B cell (primary cell): ENCODE data around the gene SCAMP1.

ENCODE experiments used
- CTCF ChIP-seq: fragments of 200-600 bp; IDR thresholded peaks from one replicate; pipeline ENCODE4 v1.8.0; 2022; ENCODE audit warnings: antibody characterized with exemption, mild to moderate bottlenecking
- EZH2 ChIP-seq: IDR thresholded peaks from 2 replicates; pipeline ENCODE4 v1.6.1; 2012; ENCODE audit warnings: borderline replicate concordance, low read depth, mild to moderate bottlenecking, moderate library complexity, low read length; ENCODE audit not compliant: insufficient read depth, poor library complexity, severe bottlenecking

GRCh38 chr5:78364005-78364404 is 3.6 kb downstream of the SCAMP1 start:
- no peak for TF ChIP-seq CTCF
- no peak for TF ChIP-seq EZH2
